Ascending aorta (tissue), 2 donors: ENCODE data around the gene HPN. TPM values are rescaled to one million over a fixed set of nuclear protein-coding genes. Genes with fewer than 3 reads are reported as not detected.

Experiments
- DNase-seq, 2 donors: peaks; one replicate each; pipeline ENCODE4 v3.0.0-alpha.2; 2019; ENCODE audit warnings: low spot score in 2 of 2
- H3K27ac ChIP-seq, 2 donors: fragments of 200-600 bp; sonication (generic); one replicate each; pipeline ENCODE4 v1.5.1; 2016 to 2017; ENCODE audit warnings: mild to moderate bottlenecking in 1 of 2
- H3K27me3 ChIP-seq: fragments of 200-600 bp; sonication (generic); one replicate; pipeline ENCODE4 v1.5.1; 2017
- H3K36me3 ChIP-seq, 2 donors: fragments of 200-600 bp; sonication (generic); one replicate each; pipeline ENCODE4 v1.5.1; 2016
- H3K4me1 ChIP-seq, 2 donors: fragments of 200-600 bp; sonication (generic); one replicate each; pipeline ENCODE4 v1.5.1; 2016 to 2017; ENCODE audit warnings: mild to moderate bottlenecking in 1 of 2
- H3K4me3 ChIP-seq, 2 donors: fragments of 200-600 bp; sonication (generic); one replicate each; pipeline ENCODE4 v1.5.1; 2016 to 2017; ENCODE audit warnings: mild to moderate bottlenecking in 1 of 2
- H3K9me3 ChIP-seq, 2 donors: fragments of 200-600 bp; sonication (generic); one replicate each; pipeline ENCODE4 v1.5.1; 2016
- intact Hi-C: fragments of 100-400 bp; cut with DNase I; formaldehyde crosslinking; loops from one replicate; pipeline ENCODE4 v1.15.1; 2023
- total RNA-seq: library from RNA; depleted of rRNA; stranded (reverse); fragments of >200 nt; gene quantifications from one replicate; pipeline ENCODE4 v1.1.0, GENCODE V29; 2016
- TF ChIP-seq, protein P1 (sequence below), 3 experiments: fragments of 200-600 bp in 2 of 3; fragments of 450-650 bp in 1 of 3; sonication (generic) in 2 of 3; IDR thresholded peaks; one replicate each; pipeline ENCODE4 v1.5.1; 2016 to 2019; ENCODE audit warnings: antibody characterized with exemption in 3 of 3, mild to moderate bottlenecking in 1 of 3, moderate library complexity in 1 of 3

The HPN gene
- total RNA-seq, 1 donor from 2014 or later: 0.85 TPM

DNA sequence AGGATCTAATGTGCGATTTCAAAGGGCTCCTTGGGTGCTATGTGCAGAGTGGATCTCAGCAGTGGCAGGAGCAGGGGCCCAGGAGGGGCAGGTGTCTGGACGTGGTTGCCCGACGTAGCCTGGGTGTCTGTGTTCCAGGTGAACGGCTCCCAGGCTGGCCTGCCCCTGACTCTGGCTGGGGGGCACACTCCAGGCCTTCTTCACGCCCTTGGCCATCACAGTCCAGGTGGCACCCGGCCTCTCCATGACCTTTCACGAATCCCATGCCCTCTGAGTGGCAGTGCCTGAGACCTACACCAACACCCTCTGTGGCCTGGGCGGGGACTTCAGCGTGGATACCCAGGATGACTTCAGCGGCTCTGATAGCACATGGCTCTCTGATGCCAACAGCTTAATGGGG lies 62.8 kb downstream of the HPN start:
- no peak overlapping the region for H3K27ac ChIP-seq
- no peaks in the 10 kb centered on the region for H3K27me3 ChIP-seq
- H3K4me3 ChIP-seq: no peak overlapping the region
- TF ChIP-seq, protein P1, sequence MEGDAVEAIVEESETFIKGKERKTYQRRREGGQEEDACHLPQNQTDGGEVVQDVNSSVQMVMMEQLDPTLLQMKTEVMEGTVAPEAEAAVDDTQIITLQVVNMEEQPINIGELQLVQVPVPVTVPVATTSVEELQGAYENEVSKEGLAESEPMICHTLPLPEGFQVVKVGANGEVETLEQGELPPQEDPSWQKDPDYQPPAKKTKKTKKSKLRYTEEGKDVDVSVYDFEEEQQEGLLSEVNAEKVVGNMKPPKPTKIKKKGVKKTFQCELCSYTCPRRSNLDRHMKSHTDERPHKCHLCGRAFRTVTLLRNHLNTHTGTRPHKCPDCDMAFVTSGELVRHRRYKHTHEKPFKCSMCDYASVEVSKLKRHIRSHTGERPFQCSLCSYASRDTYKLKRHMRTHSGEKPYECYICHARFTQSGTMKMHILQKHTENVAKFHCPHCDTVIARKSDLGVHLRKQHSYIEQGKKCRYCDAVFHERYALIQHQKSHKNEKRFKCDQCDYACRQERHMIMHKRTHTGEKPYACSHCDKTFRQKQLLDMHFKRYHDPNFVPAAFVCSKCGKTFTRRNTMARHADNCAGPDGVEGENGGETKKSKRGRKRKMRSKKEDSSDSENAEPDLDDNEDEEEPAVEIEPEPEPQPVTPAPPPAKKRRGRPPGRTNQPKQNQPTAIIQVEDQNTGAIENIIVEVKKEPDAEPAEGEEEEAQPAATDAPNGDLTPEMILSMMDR (IDR thresholded peaks at IDR 0.05): no peak
- no peaks in the 10 kb centered on the region for H3K9me3 ChIP-seq
- no peak for DNase-seq
- no peaks in the 10 kb centered on the region for H3K4me1 ChIP-seq
- intact Hi-C loops: no loop called here
- H3K36me3 ChIP-seq: no peaks in the 10 kb centered on the region

DNA sequence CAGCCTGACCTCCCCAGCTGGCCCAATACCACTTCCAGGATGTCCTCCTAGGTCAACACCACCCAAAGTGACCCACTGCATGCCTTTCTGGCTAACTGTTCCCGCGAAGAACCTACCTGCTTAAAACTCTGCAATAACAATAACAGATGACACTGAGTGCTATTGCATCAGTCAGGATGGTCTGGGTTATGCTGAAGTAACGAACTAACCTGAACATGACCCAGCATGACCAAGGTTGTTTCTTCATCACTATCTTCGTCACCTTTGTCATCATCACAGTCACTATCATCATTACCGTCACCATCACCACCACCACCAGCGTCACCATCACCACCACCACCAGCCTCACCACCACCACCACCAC lies 63.5 kb downstream of the HPN start:
- TF ChIP-seq, protein P1 (IDR thresholded peaks at IDR 0.05): no peak
- Histone ChIP-seq H3K4me1 (no peaks in the 10 kb centered on the region), H3K9me3 (no peaks in the 10 kb centered on the region), H3K27ac (no peak overlapping the region), H3K4me3 (no peak overlapping the region), H3K36me3 (no peaks in the 10 kb centered on the region), H3K27me3 (no peaks in the 10 kb centered on the region)
- intact Hi-C loops: no loop called here
- DNase-seq: no peak

DNA sequence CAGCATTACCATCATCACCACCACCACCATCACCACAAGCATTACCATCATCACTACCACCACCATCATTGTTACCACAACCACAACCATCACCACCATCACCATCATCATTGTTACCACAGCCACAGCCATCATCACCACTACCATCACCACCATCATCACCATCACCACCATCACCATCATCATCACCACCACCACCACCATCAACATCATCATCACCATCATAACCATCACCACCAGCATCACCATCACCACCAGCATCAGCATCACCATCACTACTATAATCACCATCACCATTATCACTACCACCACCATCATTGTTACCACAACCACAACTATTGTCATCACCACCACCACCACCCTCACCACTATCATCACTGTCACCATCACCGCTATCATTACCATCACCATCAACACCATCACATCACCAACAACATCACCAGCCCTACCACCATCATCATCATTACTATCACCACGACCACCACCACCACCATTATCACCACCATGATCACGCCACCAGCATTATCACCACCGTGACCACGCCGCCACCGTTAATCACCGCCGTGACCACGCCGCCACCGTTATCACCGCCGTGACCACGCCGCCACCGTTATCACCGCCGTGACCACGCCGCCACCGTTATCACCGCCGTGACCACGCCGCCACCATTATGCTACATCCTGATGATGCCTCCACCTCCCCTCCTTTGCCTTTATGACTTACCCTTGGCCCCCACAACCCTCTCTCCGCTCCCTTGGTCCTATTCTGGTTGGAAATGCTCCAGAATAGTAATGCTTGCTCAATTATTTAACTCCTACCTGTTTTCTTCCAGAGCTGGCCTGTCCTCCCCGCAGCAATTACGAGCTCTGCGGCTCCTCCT lies 64.1 kb downstream of the HPN start:
- TF ChIP-seq, protein P1 (IDR thresholded peaks at IDR 0.05): no peak
- intact Hi-C loops: no loop called here
- DNase-seq: no peak
- H3K4me1 ChIP-seq: no peaks in the 10 kb centered on the region
- H3K27me3 ChIP-seq: no peaks in the 10 kb centered on the region
- H3K27ac ChIP-seq: no peak overlapping the region
- no peaks in the 10 kb centered on the region for H3K9me3 ChIP-seq
- H3K36me3 ChIP-seq: no peaks in the 10 kb centered on the region
- H3K4me3 ChIP-seq: no peak overlapping the region

DNA sequence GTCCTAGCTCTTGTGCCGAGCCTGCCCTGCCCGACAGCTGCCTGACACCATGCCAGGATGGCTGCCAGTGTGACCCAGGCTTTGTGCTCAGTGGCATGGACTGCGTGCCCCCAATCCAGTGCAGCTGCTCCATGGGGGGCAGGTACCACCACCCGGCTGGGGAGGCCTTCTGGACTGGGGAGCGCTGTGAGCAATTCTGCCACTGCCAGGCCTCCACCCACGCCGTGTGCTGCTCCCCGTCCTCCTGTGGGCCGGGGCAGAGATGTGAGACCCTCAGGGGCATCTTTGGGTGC lies 64.7 kb downstream of the HPN start:
- no peaks in the 10 kb centered on the region for H3K27me3 ChIP-seq
- H3K4me3 ChIP-seq: no peak overlapping the region
- intact Hi-C loops: no loop called here
- no peak overlapping the region for H3K27ac ChIP-seq
- no peak for DNase-seq
- no peaks in the 10 kb centered on the region for H3K4me1 ChIP-seq
- H3K36me3 ChIP-seq: no peaks in the 10 kb centered on the region
- TF ChIP-seq, protein P1 (IDR thresholded peaks at IDR 0.05): no peak
- H3K9me3 ChIP-seq: no peaks in the 10 kb centered on the region

DNA sequence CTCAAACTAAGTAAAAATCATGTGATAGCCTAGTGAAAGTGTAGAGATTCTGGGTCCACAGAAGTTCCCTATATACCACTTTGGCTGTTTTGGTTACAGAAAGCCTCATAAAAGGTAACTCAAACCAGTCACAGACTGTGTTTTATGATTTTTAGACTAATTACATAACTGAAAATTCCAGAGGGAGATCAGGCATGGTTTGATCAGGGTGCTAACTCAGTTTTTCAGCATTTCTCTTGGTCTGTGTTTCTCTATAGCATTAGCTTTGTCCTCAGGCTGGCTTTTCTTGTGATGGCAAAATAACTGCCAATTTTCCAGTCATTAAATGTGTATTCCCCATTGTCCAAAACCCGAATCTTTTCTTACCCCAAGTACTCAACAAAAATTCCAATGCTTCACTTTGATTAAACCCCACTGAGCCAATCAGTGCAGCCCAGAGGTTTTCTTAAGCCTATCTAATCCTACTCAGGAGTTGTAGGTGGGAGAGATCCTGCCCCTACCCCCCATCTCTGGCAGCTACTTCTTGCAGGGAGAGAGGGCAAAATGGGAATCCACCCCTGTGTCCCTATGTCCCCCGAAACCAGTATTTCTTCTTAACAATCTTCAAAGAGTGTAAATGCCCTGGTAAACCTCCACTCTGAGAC lies 65.5 kb downstream of the HPN start:
- Histone ChIP-seq H3K27me3 (no peaks in the 10 kb centered on the region), H3K4me3 (no peak overlapping the region), H3K27ac (no peak overlapping the region), H3K36me3 (no peaks in the 10 kb centered on the region), H3K4me1 (no peaks in the 10 kb centered on the region), H3K9me3 (no peaks in the 10 kb centered on the region)
- TF ChIP-seq, protein P1 (IDR thresholded peaks at IDR 0.05): no peak
- no peak for DNase-seq
- intact Hi-C loops: no loop called here
